GM18870 (cell line): Measurements from ENCODE around the gene PCID2.

Source experiments
- ATAC-seq: cut with Tn5 transposase; IDR thresholded peaks from one replicate; pipeline ENCODE4 v1.9.1; 2021; ENCODE audit warnings: moderate library complexity; ENCODE audit not compliant: unreplicated experiment

Gene PCID2

GRCh38 chr13:113129921-113130750 lies 78.3 kb downstream of the PCID2 start:
- ATAC-seq, result no peak

GRCh38 chr13:113129480-113129879 lies 79.0 kb downstream of the PCID2 start:
- ATAC-seq, result no peak
